Liver (tissue), 9 donors: Measurements from ENCODE around the gene POLR3H. TPM values are rescaled to one million over a fixed set of nuclear protein-coding genes. Genes with fewer than 3 reads are reported as not detected.

ENCODE experiments used
- DNase-seq: peaks from one replicate; pipeline ENCODE4 v3.0.0-alpha.2; 2017; ENCODE audit warnings: low spot score
- H3K27ac ChIP-seq, 2 donors: one replicate each; pipeline ENCODE4 v1.7.0; 2013; ENCODE audit warnings: inconsistent platforms in 2 of 2, low read length in 2 of 2, control low read depth in 1 of 2, low read depth in 1 of 2, mild to moderate bottlenecking in 1 of 2
- H3K27me3 ChIP-seq, 4 donors: one replicate each; pipeline versions ENCODE4 v1.6.1 to v1.7.0; 2013; ENCODE audit warnings: low read length in 3 of 4, inconsistent platforms in 1 of 4, mild to moderate bottlenecking in 1 of 4, moderate library complexity in 1 of 4; ENCODE audit not compliant: control insufficient read depth in 4 of 4, insufficient read depth in 4 of 4
- H3K36me3 ChIP-seq, 4 donors: one replicate each; pipeline versions ENCODE4 v1.6.1 to v1.7.0; 2013; ENCODE audit warnings: low read length in 3 of 4, mild to moderate bottlenecking in 3 of 4, low read depth in 1 of 4, moderate library complexity in 1 of 4; ENCODE audit not compliant: control insufficient read depth in 4 of 4, insufficient read depth in 3 of 4
- H3K4me1 ChIP-seq, 4 donors: one replicate each; pipeline versions ENCODE4 v1.6.1 to v1.7.0; 2013; ENCODE audit warnings: low read length in 3 of 4, mild to moderate bottlenecking in 3 of 4, moderate library complexity in 1 of 4; ENCODE audit not compliant: control insufficient read depth in 4 of 4, insufficient read depth in 4 of 4
- H3K4me3 ChIP-seq, 3 donors: one replicate each; pipeline versions ENCODE4 v1.6.1 to v1.7.0; 2013; ENCODE audit warnings: low read length in 3 of 3, control low read depth in 1 of 3, low read depth in 1 of 3, mild to moderate bottlenecking in 1 of 3
- H3K9ac ChIP-seq, 2 donors: one replicate each; pipeline ENCODE4 v1.7.0; 2013; ENCODE audit warnings: low read length in 2 of 2, mild to moderate bottlenecking in 2 of 2, moderate library complexity in 2 of 2, control low read depth in 1 of 2, low read depth in 1 of 2
- H3K9me3 ChIP-seq, 4 donors: one replicate each; pipeline versions ENCODE4 v1.6.1 to v1.7.0; 2013; ENCODE audit warnings: low read length in 3 of 4; ENCODE audit not compliant: control insufficient read depth in 4 of 4
- ATF3 ChIP-seq: IDR thresholded peaks from 2 replicates; pipeline ENCODE4 v1.6.1; 2016; ENCODE audit warnings: antibody characterized with exemption
- CTCF ChIP-seq: fragments of 150-350 bp; IDR thresholded peaks from 2 replicates; pipeline ENCODE4 v1.5.1; 2017; ENCODE audit warnings: improper control_type of control experiment, low read depth, low read length; ENCODE audit not compliant: missing input control
- EGR1 ChIP-seq, 2 donors: IDR thresholded peaks; 2 replicates each; pipeline ENCODE4 v1.6.1; 2016 to 2018; ENCODE audit warnings: antibody characterized with exemption in 2 of 2, low read depth in 2 of 2
- FOXA1 ChIP-seq: IDR thresholded peaks from 2 replicates; pipeline ENCODE4 v1.6.1; 2016; ENCODE audit warnings: antibody characterized with exemption
- FOXA2 ChIP-seq: IDR thresholded peaks from 2 replicates; pipeline ENCODE4 v1.6.1; 2016; ENCODE audit warnings: antibody characterized with exemption
- GABPA ChIP-seq, 2 donors: IDR thresholded peaks in 1 of 2; conservative IDR thresholded peaks in 1 of 2; 2 replicates each; pipeline ENCODE4 v1.6.1; 2016; ENCODE audit warnings: antibody characterized with exemption in 2 of 2, mild to moderate bottlenecking in 1 of 2, moderate library complexity in 1 of 2
- HNF4G ChIP-seq: IDR thresholded peaks from 2 replicates; pipeline ENCODE4 v1.6.1; 2016; ENCODE audit warnings: antibody characterized with exemption
- JUND ChIP-seq, 2 donors: IDR thresholded peaks; 2 replicates each; pipeline ENCODE4 v1.6.1; 2016; ENCODE audit warnings: antibody characterized with exemption in 2 of 2
- MAX ChIP-seq: IDR thresholded peaks from 2 replicates; pipeline ENCODE4 v1.6.1; 2016; ENCODE audit warnings: antibody characterized with exemption
- NR2F2 ChIP-seq: IDR thresholded peaks from 2 replicates; pipeline ENCODE4 v1.6.1; 2016; ENCODE audit warnings: antibody characterized with exemption
- RAD21 ChIP-seq, 2 donors: IDR thresholded peaks; 2 replicates each; pipeline ENCODE4 v1.6.1; 2016; ENCODE audit warnings: antibody characterized with exemption in 2 of 2, mild to moderate bottlenecking in 2 of 2
- REST ChIP-seq: IDR thresholded peaks from 2 replicates; pipeline ENCODE4 v1.6.1; 2016; ENCODE audit warnings: antibody characterized with exemption, mild to moderate bottlenecking
- RXRA ChIP-seq, 2 donors: IDR thresholded peaks; 2 replicates each; pipeline ENCODE4 v1.6.1; 2017 to 2018; ENCODE audit warnings: antibody characterized with exemption in 2 of 2, mild to moderate bottlenecking in 1 of 2
- SP1 ChIP-seq: IDR thresholded peaks from 2 replicates; pipeline ENCODE4 v1.6.1; 2018; ENCODE audit warnings: antibody characterized with exemption, mild to moderate bottlenecking
- YY1 ChIP-seq: IDR thresholded peaks from 2 replicates; pipeline ENCODE4 v1.6.1; 2016; ENCODE audit warnings: antibody characterized with exemption, mild to moderate bottlenecking
- ZBTB33 ChIP-seq: IDR thresholded peaks from 2 replicates; pipeline ENCODE4 v1.6.1; 2016; ENCODE audit warnings: antibody characterized with exemption
- WGBS: extraction: QIAGEN DNeasy Blood & Tissue Kit; methylation state at CpG from one replicate; pipeline ENCODE4 v1.1.7; 2013; 5-methylcytosine and 5-hydroxymethylcytosine counted together
- polyA plus RNA-seq, 2 donors: library from polyadenylated mRNA; stranded (reverse) in 1 of 2; unstranded in 1 of 2; fragments of 200-250 nt in 1 of 2; fragments of >200 nt in 1 of 2; fragmentation: Nextera tagmentation in 1 of 2; extraction: Ambion mirVana in 1 of 2; gene quantifications; one replicate each; pipeline versions ENCODE4 v1.2.1 to v1.2.3, GENCODE V29; 2013 to 2015
- total RNA-seq, 2 donors: library from RNA; depleted of rRNA; stranded (reverse); fragments of >200 nt; gene quantifications; one replicate each; pipeline ENCODE4 v1.2.3, GENCODE V29; 2014
- donor health status: healthy.
- donor health status: healthy.
- donor health status: healthy.
- donor health status: healthy.
- donor health status: healthy.

Gene POLR3H
- total and polyA plus RNA-seq, 4 donors: 11.7 to 37.7 (median 27.1) TPM

GRCh38 chr22:41551877-41552582 is 7.8 kb upstream of the POLR3H start:
- H3K27me3 ChIP-seq: no peaks in the 10 kb centered on the region
- H3K36me3 ChIP-seq: no peaks in the 10 kb centered on the region
- H3K9me3 ChIP-seq: no peaks in the 10 kb centered on the region
- H3K9ac ChIP-seq: no peak overlapping the region
- H3K27ac ChIP-seq: no peak overlapping the region
- TF ChIP-seq GABPA (IDR thresholded peaks at IDR 0.05 in 1 of 2, conservative IDR thresholded peaks at IDR 0.05 in 1 of 2): no peak
- no peak for TF ChIP-seq SP1
- TF ChIP-seq JUND (IDR thresholded peaks at IDR 0.05): no peak
- TF ChIP-seq NR2F2: no peak
- no peak for TF ChIP-seq ZBTB33
- TF ChIP-seq MAX: no peak
- TF ChIP-seq RAD21 (IDR thresholded peaks at IDR 0.05): no peak
- TF ChIP-seq EGR1 (IDR thresholded peaks at IDR 0.05; ENCODE audit: low read depth in 2 of 2): no peak
- no peak for TF ChIP-seq CTCF
- TF ChIP-seq RXRA (IDR thresholded peaks at IDR 0.05): no peak
- no peak for TF ChIP-seq REST
- no peak for TF ChIP-seq ATF3
- TF ChIP-seq FOXA1: no peak
- no peak for TF ChIP-seq HNF4G
- TF ChIP-seq FOXA2: no peak
- TF ChIP-seq YY1: no peak
- DNase-seq: no peak
- peaks cover 5 to 23% (median 17%) of the 10 kb centered on the region in 4 donors for H3K4me1 ChIP-seq
- 80% methylated on average over 10 of the region's 11 CpGs for WGBS
- H3K4me3 ChIP-seq: no peak overlapping the region
